Measurements from ENCODE around the gene A1BG.

- TF ChIP-seq CTCF (IDR thresholded peaks at IDR 0.05; ENCODE audit: insufficient read depth, low read length, poor library complexity, severe bottlenecking) (no peak), EZH2phosphoT487 (conservative IDR thresholded peaks at IDR 0.05; ENCODE audit: low read length) (no peak)
Measured at GRCh38 chr19:58367698-58368454, 14.6 kb upstream of the A1BG start.

All from SU-DHL-6 (cell line).